Measurements from ENCODE around the gene TRAPPC3. TPM values are rescaled to one million over a fixed set of nuclear protein-coding genes. Genes with fewer than 3 reads are reported as not detected.

The TRAPPC3 gene
- total and polyA plus RNA-seq, 7 donors = 75.1 to 177 (median 108) TPM

DNA sequence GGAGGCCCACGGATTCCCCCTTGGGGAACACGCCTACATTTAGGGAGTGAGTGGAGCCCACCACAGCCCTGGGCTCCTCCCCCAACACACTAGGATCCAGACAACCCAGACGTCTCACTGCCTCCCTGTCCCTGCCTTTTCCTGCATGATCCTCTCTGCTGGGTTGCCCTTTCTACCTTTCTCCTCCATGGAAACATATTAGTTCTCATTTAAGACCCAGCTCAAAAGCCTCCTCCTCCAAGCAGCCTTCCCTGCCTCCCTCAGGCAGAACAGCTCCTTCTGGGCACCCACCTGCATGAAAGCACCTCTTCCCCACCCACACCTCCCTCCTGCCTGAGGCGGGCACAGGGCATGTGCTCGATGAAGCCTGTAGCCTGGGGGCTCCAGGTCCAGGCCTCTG lies 34.9 kb downstream of the TRAPPC3 start:
- Histone ChIP-seq H3K27ac (peak overlapping the region; percentile 69 to 86 (median 76)), H3K4me3 (no peak overlapping the region), H3K9me3 (no peaks in the 10 kb centered on the region), H3K36me3 (no peaks in the 10 kb centered on the region), H3K4me1 (peaks cover 0 to 30% (median 20%) of the 10 kb centered on the region in 4 donors), H3K27me3 (no peaks in the 10 kb centered on the region)
- WGBS, 2 donors = 68 to 77% methylated on average over 5 of the region's 5 CpGs
- intact Hi-C loops (cut with DNase I) = no loop called here
- no peak for DNase-seq
- TF ChIP-seq POLR2A (IDR thresholded peaks at IDR 0.05) = no peak
- TF ChIP-seq POLR2AphosphoS5 (IDR thresholded peaks at IDR 0.05) = no peak
- TF ChIP-seq EP300 (IDR thresholded peaks at IDR 0.05) = no peak
- TF ChIP-seq, protein P1, sequence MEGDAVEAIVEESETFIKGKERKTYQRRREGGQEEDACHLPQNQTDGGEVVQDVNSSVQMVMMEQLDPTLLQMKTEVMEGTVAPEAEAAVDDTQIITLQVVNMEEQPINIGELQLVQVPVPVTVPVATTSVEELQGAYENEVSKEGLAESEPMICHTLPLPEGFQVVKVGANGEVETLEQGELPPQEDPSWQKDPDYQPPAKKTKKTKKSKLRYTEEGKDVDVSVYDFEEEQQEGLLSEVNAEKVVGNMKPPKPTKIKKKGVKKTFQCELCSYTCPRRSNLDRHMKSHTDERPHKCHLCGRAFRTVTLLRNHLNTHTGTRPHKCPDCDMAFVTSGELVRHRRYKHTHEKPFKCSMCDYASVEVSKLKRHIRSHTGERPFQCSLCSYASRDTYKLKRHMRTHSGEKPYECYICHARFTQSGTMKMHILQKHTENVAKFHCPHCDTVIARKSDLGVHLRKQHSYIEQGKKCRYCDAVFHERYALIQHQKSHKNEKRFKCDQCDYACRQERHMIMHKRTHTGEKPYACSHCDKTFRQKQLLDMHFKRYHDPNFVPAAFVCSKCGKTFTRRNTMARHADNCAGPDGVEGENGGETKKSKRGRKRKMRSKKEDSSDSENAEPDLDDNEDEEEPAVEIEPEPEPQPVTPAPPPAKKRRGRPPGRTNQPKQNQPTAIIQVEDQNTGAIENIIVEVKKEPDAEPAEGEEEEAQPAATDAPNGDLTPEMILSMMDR (IDR thresholded peaks at IDR 0.05) = no peak

DNA sequence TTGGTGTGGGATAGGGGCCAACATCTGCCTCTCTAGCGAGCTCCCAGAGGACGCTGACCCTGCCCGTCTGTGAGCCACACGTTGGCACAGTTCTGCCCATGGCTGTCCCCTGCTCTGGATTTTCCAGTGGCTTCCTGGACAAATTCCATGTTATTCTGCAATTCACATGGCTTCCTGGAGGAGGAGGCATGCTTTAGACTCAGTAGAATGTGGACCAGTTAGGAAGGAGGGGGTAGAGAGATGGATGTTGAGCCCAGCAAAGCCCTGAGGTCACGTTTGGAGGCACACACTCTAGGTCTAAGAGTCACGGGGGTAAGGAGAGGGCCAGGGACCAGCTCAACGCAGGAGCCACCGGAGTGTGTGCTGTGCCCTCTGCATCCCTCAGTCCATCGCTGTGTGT lies 36.5 kb downstream of the TRAPPC3 start:
- H3K27me3 ChIP-seq = no peaks in the 10 kb centered on the region
- 84 to 91% methylated on average over 9 of the region's 9 CpGs for WGBS, 2 donors
- H3K27ac ChIP-seq = no peak overlapping the region
- H3K4me3 ChIP-seq = no peak overlapping the region
- H3K9me3 ChIP-seq = no peaks in the 10 kb centered on the region
- TF ChIP-seq, protein P1 (IDR thresholded peaks at IDR 0.05) = no peak
- TF ChIP-seq POLR2AphosphoS5 (IDR thresholded peaks at IDR 0.05) (no peak), EP300 (IDR thresholded peaks at IDR 0.05) (no peak), POLR2A (IDR thresholded peaks at IDR 0.05) (no peak)
- DNase-seq = no peak
- peaks cover 0 to 23% (median 17%) of the 10 kb centered on the region in 4 donors for H3K4me1 ChIP-seq
- intact Hi-C loops (cut with DNase I) = no loop called here
- H3K36me3 ChIP-seq = no peaks in the 10 kb centered on the region

DNA sequence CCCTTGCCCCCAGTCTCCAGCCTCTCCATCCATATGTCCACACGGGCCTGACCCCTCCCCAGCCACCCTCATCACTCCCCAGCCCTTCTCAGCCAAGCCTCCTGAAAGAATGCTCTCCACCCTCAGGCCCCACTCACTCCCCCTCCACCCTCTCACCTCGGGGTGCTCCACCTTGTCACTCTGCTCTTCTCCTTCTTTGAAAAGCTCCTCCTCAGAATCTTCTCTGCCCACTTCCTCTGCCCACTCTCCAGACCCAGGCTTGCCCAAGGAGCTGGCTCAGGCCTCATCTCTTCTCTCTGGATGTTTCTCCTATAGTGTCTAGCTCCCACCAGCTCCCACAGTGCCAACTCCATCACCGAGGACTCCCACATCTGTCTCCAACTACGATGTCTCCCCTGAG lies 38.1 kb downstream of the TRAPPC3 start:
- DNase-seq = no peak
- Histone ChIP-seq H3K36me3 (no peaks in the 10 kb centered on the region), H3K27ac (no peak overlapping the region), H3K9me3 (no peaks in the 10 kb centered on the region), H3K27me3 (no peaks in the 10 kb centered on the region), H3K4me3 (no peak overlapping the region), H3K4me1 (peaks cover 0 to 24% (median 18%) of the 10 kb centered on the region in 4 donors)
- intact Hi-C loops (cut with DNase I) = no loop called here
- TF ChIP-seq, protein P1 (IDR thresholded peaks at IDR 0.05) = no peak
- TF ChIP-seq EP300 (IDR thresholded peaks at IDR 0.05) (no peak), POLR2A (IDR thresholded peaks at IDR 0.05) (no peak), POLR2AphosphoS5 (IDR thresholded peaks at IDR 0.05) (no peak)
- WGBS, 2 donors = 61 to 71% methylated on average over 4 of the region's 4 CpGs

DNA sequence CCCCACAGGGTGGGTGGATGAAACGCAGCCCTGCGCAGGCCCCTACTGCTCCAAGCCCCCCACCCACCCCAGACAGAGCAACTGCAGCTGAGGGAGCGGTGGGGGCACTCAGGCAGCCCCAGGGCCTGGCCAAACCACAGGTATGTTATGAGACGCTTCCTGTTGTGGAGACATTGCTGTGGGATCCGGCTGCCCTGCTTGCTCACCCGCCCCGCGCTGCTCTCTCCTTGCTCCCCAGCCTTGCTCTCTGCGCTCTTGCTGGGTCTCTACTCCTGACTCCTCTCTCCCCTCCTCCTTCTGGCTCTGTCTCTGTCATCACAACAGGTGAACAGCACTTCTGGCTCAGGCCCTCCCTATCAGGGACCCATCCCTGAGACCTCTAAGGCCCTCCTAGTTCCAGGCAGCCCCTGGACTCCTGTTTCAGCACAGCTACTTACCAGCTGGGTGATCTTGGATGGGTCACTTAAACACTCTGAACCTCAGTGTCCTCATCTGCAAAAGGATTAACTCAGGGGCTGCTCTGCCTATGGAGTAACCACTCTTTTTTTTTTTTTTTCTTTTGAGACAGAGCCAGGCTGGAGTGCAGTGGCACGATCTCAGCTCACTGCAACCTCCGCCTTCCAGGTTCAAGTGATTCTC lies 40.1 kb downstream of the TRAPPC3 start:
- H3K4me3 ChIP-seq = no peak overlapping the region
- WGBS, 2 donors = 63 to 79% methylated on average over 11 of the region's 11 CpGs
- no peak overlapping the region for H3K27ac ChIP-seq
- TF ChIP-seq EP300 (IDR thresholded peaks at IDR 0.05) (no peak), POLR2A (IDR thresholded peaks at IDR 0.05) (no peak), POLR2AphosphoS5 (IDR thresholded peaks at IDR 0.05) (no peak)
- TF ChIP-seq, protein P1 (IDR thresholded peaks at IDR 0.05) = no peak
- no peak for DNase-seq
- H3K4me1 ChIP-seq = peaks cover 0 to 12% (median 5%) of the 10 kb centered on the region in 4 donors
- no peaks in the 10 kb centered on the region for H3K36me3 ChIP-seq
- intact Hi-C loops (cut with DNase I) = no loop called here
- no peaks in the 10 kb centered on the region for H3K9me3 ChIP-seq
- H3K27me3 ChIP-seq = no peaks in the 10 kb centered on the region

DNA sequence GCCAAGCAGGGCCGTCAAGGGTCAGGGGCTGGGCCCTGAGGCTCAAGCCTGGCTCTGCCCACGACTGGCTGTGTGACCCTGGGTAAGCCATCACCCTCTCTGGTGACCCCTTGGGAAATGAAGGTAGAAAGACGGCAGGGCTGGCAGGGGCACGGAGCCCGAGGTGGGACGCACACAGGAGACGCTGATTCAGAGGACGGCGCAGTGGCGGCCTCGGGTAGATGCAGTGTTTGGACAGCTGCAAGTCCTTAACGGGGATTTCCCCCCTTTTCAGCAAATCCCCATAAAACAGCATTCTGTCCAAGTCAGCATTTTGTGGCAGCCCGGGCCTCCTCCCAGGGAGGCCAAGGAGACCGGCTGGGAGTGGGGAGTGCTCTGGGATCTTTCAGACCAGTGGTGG lies 41.0 kb downstream of the TRAPPC3 start:
- 62 to 79% methylated on average over 14 of the region's 14 CpGs for WGBS, 2 donors
- no peaks in the 10 kb centered on the region for H3K36me3 ChIP-seq
- intact Hi-C loops (cut with DNase I) = no loop called here
- H3K27ac ChIP-seq = no peak overlapping the region
- peaks cover 0 to 12% (median 5%) of the 10 kb centered on the region in 4 donors for H3K4me1 ChIP-seq
- TF ChIP-seq EP300 (IDR thresholded peaks at IDR 0.05) (no peak), POLR2AphosphoS5 (IDR thresholded peaks at IDR 0.05) (no peak), POLR2A (IDR thresholded peaks at IDR 0.05) (no peak)
- TF ChIP-seq, protein P1 (IDR thresholded peaks at IDR 0.05) = no peak
- H3K9me3 ChIP-seq = no peaks in the 10 kb centered on the region
- no peak overlapping the region for H3K4me3 ChIP-seq
- H3K27me3 ChIP-seq = no peaks in the 10 kb centered on the region
- no peak for DNase-seq
